Endodermal cell (in vitro differentiated cells): ENCODE data around the gene VANGL2. TPM values are rescaled to one million over a fixed set of nuclear protein-coding genes. Genes with fewer than 3 reads are reported as not detected.

Experiments
- DNase-seq: peaks from one replicate; pipeline ENCODE4 v3.0.0-alpha.2; 2017
- H3K27ac ChIP-seq: 2 replicates; pipeline ENCODE4 v1.5.1; 2013; ENCODE audit warnings: mild to moderate bottlenecking, low read depth, low read length, moderate library complexity
- H3K27me3 ChIP-seq: 2 replicates; pipeline ENCODE4 v1.6.1; 2013; ENCODE audit warnings: mild to moderate bottlenecking, low read length, moderate library complexity; ENCODE audit not compliant: insufficient read depth, control insufficient read depth, poor library complexity, severe bottlenecking
- H3K36me3 ChIP-seq: 2 replicates; pipeline ENCODE4 v1.7.0; 2013; ENCODE audit warnings: mild to moderate bottlenecking, low read length, moderate library complexity; ENCODE audit not compliant: control insufficient read depth, insufficient read depth
- H3K4me1 ChIP-seq: one replicate; pipeline ENCODE4 v1.7.0; 2013; ENCODE audit warnings: low read length; ENCODE audit not compliant: control insufficient read depth, insufficient read depth
- H3K4me3 ChIP-seq: 2 replicates; pipeline ENCODE4 v1.5.1; 2013; ENCODE audit warnings: mild to moderate bottlenecking, low read length, moderate library complexity
- H3K9ac ChIP-seq: 2 replicates; pipeline ENCODE4 v1.6.1; 2013; ENCODE audit warnings: mild to moderate bottlenecking, low read length, moderate library complexity; ENCODE audit not compliant: poor library complexity, severe bottlenecking; ENCODE audit errors: extremely low read depth
- H3K9me3 ChIP-seq: 2 replicates; pipeline ENCODE4 v1.6.1; 2013; ENCODE audit warnings: mild to moderate bottlenecking, low read length, moderate library complexity; ENCODE audit not compliant: control insufficient read depth
- H3K27ac Mint-ChIP-seq: 2 replicates; pipeline ENCODE4 v1.8.0; 2020; ENCODE audit warnings: mixed read lengths
- H3K27me3 Mint-ChIP-seq: 2 replicates; pipeline ENCODE4 v1.8.0; 2021; ENCODE audit warnings: mild to moderate bottlenecking, mixed read lengths; ENCODE audit not compliant: insufficient read depth
- H3K36me3 Mint-ChIP-seq: 2 replicates; pipeline ENCODE4 v1.8.0; 2020; ENCODE audit warnings: low read depth, mixed read lengths
- H3K4me1 Mint-ChIP-seq: 2 replicates; pipeline ENCODE4 v1.8.0; 2020; ENCODE audit warnings: mixed read lengths
- H3K4me3 Mint-ChIP-seq: 2 replicates; pipeline ENCODE4 v1.8.0; 2020; ENCODE audit warnings: mild to moderate bottlenecking, moderate library complexity, mixed read lengths
- H3K9me3 Mint-ChIP-seq: 2 replicates; pipeline ENCODE4 v1.8.0; 2020; ENCODE audit warnings: mild to moderate bottlenecking, mixed read lengths
- WGBS, 2 experiments: methylation state at CpG; one replicate each; pipeline versions ENCODE4 v1.1.5 to v1.1.7; 2013; ENCODE audit warnings: missing lambda C conversion rate in 2 of 2, mixed read lengths in 1 of 2; ENCODE audit not compliant: insufficient coverage in 1 of 2, insufficient read length in 1 of 2; 5-methylcytosine and 5-hydroxymethylcytosine counted together
- total RNA-seq, 2 donors: library from RNA; stranded (reverse); fragmentation: NEBNext Ultra II Directional in 1 of 2; extraction: Animal tissue kit (Norgen Biotek cat#: 25700) in 1 of 2; gene quantifications; 2 replicates in 1 of 2; 3 replicates in 1 of 2; pipeline ENCODE4 v1.2.1, GENCODE V29; 2021
- TF ChIP-seq, protein P1 (sequence below): fragments of 200-600 bp; sonication (generic); conservative IDR thresholded peaks from 2 replicates; pipeline ENCODE4 v1.5.0; 2021; ENCODE audit warnings: antibody characterized with exemption, mild to moderate bottlenecking

The VANGL2 gene
- total RNA-seq, 2 donors from 2014 or later, result 62.5 to 67.5 TPM

- TF ChIP-seq, protein P1, sequence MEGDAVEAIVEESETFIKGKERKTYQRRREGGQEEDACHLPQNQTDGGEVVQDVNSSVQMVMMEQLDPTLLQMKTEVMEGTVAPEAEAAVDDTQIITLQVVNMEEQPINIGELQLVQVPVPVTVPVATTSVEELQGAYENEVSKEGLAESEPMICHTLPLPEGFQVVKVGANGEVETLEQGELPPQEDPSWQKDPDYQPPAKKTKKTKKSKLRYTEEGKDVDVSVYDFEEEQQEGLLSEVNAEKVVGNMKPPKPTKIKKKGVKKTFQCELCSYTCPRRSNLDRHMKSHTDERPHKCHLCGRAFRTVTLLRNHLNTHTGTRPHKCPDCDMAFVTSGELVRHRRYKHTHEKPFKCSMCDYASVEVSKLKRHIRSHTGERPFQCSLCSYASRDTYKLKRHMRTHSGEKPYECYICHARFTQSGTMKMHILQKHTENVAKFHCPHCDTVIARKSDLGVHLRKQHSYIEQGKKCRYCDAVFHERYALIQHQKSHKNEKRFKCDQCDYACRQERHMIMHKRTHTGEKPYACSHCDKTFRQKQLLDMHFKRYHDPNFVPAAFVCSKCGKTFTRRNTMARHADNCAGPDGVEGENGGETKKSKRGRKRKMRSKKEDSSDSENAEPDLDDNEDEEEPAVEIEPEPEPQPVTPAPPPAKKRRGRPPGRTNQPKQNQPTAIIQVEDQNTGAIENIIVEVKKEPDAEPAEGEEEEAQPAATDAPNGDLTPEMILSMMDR, result no peak
- no peak for DNase-seq
- Mint-ChIP-seq H3K27ac (peak overlapping the region; percentile 67), H3K36me3 (peaks cover 16% of the 10 kb centered on the region), H3K4me3 (no peak overlapping the region), H3K9me3 (no peaks in the 10 kb centered on the region), H3K4me1 (peaks cover 67% of the 10 kb centered on the region), H3K27me3 (no peaks in the 10 kb centered on the region)
- peaks cover 13% of the 10 kb centered on the region for H3K36me3 ChIP-seq
- H3K4me1 ChIP-seq, result peaks cover 23% of the 10 kb centered on the region
- 78% methylated on average over 17 of the region's 19 CpGs; no CpG with 5 or more reads in 1 of the 2 experiments for WGBS, 2 experiments
- no peaks in the 10 kb centered on the region for H3K9me3 ChIP-seq
- no peak overlapping the region for H3K9ac ChIP-seq
- no peak overlapping the region for H3K4me3 ChIP-seq
- H3K27me3 ChIP-seq, result no peaks in the 10 kb centered on the region
- peak overlapping the region; percentile 99 for H3K27ac ChIP-seq
Observed at GRCh38 chr1:160410406-160411005, 10.1 kb downstream of the VANGL2 start.

GRCh38 chr1:160411271-160412027 is 11.1 kb downstream of the VANGL2 start:
- Histone ChIP-seq H3K4me1 (peaks cover 22% of the 10 kb centered on the region), H3K36me3 (peaks cover 20% of the 10 kb centered on the region), H3K27me3 (no peaks in the 10 kb centered on the region), H3K9ac (no peak overlapping the region), H3K9me3 (no peaks in the 10 kb centered on the region), H3K4me3 (no peak overlapping the region), H3K27ac (peak overlapping the region; percentile 99)
- 56 to 86% methylated on average over 3 to 6 of the region's 6 CpGs for WGBS, 2 experiments
- H3K9me3 Mint-ChIP-seq, result no peaks in the 10 kb centered on the region
- H3K4me3 Mint-ChIP-seq, result no peak overlapping the region
- peak overlapping the region; percentile 64 for H3K27ac Mint-ChIP-seq
- H3K36me3 Mint-ChIP-seq, result peaks cover 12% of the 10 kb centered on the region
- TF ChIP-seq, protein P1, result peak; percentile 57
- peaks cover 59% of the 10 kb centered on the region for H3K4me1 Mint-ChIP-seq
- no peak for DNase-seq
- no peaks in the 10 kb centered on the region for H3K27me3 Mint-ChIP-seq

GRCh38 chr1:160412028-160412362 is 11.6 kb downstream of the VANGL2 start:
- H3K27me3 ChIP-seq, result no peaks in the 10 kb centered on the region
- no peak for DNase-seq
- no peak overlapping the region for H3K4me3 ChIP-seq
- no peak overlapping the region for H3K9ac ChIP-seq
- TF ChIP-seq, protein P1, result no peak
- Mint-ChIP-seq H3K27ac (peak overlapping the region; percentile 64), H3K36me3 (peaks cover 11% of the 10 kb centered on the region), H3K4me1 (peaks cover 57% of the 10 kb centered on the region), H3K4me3 (no peak overlapping the region), H3K9me3 (no peaks in the 10 kb centered on the region), H3K27me3 (no peaks in the 10 kb centered on the region)
- WGBS, 2 experiments, result 81 to 86% methylated on average over 2 of the region's 3 CpGs
- peak overlapping the region; percentile 99 for H3K27ac ChIP-seq
- H3K9me3 ChIP-seq, result no peaks in the 10 kb centered on the region
- H3K4me1 ChIP-seq, result peaks cover 22% of the 10 kb centered on the region
- H3K36me3 ChIP-seq, result peaks cover 25% of the 10 kb centered on the region
